GM21786 (cell line): ENCODE measurements around the gene PLEKHG4B.

ENCODE experiments used
- ATAC-seq: cut with Tn5 transposase; IDR thresholded peaks from one replicate; pipeline ENCODE4 v1.9.1; 2021; ENCODE audit not compliant: unreplicated experiment

The PLEKHG4B gene

GRCh38 chr5:128446-128845 is 36.5 kb downstream of the PLEKHG4B start:
- ATAC-seq, result no peak

DNA sequence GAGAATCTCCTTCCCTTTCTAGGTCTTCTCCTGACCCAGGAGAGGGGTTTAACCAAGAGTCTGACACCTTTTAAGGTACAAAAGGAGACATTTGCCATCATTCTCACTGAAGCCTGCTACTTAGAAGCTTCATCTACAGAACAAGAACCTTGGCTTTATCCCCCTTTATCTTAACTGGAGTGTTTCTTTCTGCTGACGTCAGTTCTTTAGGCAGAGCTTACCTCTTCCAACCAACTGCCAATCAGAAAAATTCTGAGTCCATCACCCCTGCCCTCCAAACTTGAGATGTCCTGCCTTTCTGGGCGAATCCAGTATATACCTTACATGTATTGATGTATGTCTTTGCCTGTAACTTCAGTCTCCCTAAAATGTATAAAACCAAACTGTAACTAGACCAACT is 37.2 kb downstream of the PLEKHG4B start:
- no peak for ATAC-seq

- ATAC-seq, result no peak
Measured at GRCh38 chr5:129820-130219, 37.9 kb downstream of the PLEKHG4B start.

- no peak for ATAC-seq
Measured at GRCh38 chr5:130601-131131, 38.7 kb downstream of the PLEKHG4B start.

DNA sequence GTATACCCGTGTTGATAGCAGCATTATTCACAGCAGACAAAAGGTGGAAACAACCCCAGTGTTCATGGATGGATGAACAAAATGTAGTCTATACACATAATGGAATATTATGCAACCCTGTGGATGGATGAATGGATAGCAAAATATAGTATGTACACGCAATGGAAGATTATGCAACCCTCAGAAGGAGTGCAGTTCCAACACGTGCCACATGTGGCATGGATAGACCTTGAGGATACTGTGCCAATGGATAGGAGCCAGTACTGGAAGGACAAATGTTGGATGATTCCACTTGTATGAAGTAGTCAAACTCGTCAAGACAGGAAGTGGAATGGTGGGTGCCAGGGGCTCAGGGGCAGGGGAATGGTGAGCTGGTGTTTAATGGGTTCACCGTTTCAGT is 44.9 kb downstream of the PLEKHG4B start:
- ATAC-seq, result no peak

GRCh38 chr5:137741-138140 is 45.8 kb downstream of the PLEKHG4B start:
- no peak for ATAC-seq

DNA sequence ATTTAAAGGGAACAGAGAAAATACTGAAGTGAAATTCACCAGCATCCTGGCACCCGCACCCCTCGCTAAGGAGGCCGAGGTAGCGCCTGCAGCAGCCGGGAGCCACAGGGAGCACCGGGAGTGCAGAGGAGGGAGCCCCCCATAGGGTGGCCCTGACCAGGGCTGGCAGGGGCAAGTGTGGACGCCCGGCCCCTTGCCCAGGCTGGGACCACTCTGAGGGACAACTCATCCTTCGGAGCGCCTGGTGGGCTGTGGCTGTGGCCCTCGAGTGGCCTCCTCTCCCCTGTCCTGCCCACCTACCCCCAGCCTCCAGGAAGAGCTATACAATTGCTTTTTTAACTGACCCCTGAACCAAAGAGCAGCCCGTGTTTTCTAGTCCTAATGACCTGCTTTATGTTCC is 47.0 kb downstream of the PLEKHG4B start:
- no peak for ATAC-seq

DNA sequence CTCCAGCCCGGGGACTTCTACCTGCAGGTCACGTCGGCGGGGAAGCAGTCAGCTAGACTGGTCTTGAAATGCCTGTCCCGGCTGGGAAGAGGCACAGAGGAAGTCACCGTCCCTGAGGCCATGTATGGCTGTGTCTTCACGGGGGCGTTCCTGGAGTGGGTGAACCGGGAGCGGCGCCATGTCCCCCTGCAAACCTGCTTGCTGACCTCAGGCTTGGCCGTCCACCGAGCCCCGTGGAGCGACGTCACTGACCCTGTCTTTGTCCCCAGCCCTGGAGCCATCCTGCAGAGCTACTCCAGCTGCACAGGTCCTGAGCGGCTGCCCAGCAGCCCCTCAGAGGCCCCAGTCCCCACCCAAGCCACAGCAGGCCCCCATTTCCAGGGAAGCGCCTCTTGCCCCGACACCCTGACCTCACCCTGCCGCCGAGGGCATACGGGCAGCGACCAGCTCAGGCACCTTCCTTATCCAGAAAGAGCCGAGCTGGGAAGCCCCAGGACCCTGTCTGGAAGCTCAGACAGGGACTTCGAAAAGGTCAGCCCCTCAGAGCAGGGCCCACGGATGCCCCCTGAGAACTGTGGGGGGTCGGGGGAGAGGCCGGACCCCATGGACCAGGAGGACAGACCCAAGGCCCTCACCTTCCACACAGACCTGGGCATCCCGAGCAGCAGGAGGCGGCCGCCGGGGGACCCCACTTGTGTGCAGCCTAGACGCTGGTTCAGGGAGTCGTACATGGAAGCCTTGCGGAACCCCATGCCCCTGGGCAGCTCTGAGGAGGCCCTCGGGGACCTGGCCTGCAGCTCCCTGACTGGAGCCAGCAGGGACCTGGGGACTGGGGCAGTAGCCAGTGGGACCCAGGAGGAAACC is 47.8 kb downstream of the PLEKHG4B start:
- no peak for ATAC-seq

GRCh38 chr5:140443-140829 is 48.5 kb downstream of the PLEKHG4B start:
- ATAC-seq, result no peak

- no peak for ATAC-seq
Measured at GRCh38 chr5:141211-141610, 49.2 kb downstream of the PLEKHG4B start.

DNA sequence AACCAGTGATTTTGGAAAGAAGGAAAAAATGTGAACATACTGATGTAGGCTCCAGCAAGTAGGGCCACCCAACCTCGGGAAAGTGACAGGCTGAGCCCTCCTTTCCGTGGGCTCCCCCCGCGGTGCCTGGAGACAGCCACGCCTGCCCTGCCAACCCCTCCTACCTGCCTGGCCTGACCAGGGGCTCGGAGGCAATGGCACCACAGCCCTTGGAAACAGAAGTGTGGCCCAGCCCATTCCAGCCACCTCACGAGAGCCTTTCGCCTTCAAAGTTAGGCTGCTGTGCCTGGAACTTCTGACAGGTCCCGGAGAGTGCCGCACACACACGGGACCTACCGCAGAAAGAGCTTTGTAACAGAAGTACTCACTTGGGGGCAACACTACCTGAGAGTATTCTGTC is 49.8 kb downstream of the PLEKHG4B start:
- no peak for ATAC-seq

DNA sequence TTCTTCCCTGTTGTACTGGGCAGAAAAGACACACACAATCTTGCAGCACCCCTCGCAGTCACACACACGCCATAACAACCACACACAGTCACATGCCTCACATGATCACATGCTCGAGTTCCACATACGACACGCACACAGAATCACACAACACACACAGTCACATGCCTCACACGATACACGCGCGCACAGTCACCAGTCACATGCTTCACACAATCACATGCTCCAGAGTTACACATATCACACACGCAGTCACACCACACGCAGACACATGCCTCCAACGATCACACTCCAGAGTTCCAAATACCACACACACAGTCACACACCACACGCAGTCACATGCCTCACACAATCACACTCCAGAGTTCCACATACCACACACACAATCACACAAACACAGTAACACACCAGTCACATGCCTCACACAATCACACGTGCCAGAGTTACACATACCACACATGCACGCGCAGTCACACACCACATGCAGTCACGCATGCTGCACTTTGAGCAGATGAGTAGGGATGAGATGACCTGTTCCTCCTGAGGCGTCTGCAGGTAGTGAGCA is 50.4 kb downstream of the PLEKHG4B start:
- no peak for ATAC-seq

GRCh38 chr5:143041-143440 is 51.1 kb downstream of the PLEKHG4B start:
- no peak for ATAC-seq

DNA sequence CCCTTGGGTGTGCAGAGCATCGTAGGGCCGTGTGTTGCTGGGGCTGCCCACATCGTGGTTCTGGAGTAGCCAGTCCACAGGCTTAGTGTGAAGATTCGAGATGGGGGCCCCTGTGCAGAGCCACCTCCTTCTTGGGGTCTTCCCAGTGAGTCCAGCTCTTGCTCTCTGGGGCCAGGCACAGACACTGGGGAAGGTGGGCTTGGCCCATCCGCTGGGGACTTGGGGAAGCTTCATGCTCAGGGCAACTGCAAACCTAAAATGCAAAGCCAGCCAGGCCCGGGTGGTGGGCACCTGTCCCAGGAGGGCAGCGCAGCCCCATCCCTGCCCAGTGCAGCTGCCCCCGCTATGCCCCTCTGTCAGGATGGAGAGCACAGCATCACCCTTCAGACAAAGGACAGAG is 53.0 kb downstream of the PLEKHG4B start:
- ATAC-seq, result no peak

DNA sequence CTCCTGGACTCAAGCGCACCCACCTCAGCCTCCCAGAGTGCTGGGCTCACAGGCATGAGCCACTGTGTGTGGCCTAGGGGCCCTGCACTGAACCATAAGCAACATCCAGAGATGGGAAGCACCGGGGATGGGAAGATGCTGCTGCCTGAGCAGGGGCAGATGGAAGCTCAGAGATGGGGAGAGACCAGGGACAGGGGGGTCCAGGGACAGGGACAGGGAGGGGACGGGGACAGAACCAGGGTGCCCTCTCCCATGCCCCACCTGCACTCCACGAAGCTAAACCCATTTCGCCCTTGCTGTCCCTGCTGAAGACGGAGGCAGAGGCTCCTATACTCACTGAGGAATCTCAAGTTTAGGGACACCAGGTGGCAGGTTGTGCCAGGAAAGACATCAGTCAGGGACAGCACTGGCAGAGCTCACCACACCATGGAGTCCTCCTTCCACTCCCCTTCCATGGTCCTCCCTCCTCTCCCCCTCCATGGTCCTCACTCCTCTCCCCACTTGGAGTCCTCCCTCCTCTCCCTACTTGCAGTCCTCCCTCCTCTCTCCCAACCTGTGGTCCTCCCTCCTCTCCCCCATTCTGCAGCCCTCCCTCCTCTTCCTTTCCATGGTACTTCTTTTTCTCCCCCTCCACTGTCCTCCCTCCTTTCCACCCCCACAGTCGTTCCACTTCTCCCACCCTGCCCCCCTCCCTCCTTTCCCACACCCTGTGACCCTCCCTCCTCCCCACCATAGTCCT is 53.8 kb downstream of the PLEKHG4B start:
- no peak for ATAC-seq

GRCh38 chr5:147751-148150 is 55.8 kb downstream of the PLEKHG4B start:
- ATAC-seq, result no peak

DNA sequence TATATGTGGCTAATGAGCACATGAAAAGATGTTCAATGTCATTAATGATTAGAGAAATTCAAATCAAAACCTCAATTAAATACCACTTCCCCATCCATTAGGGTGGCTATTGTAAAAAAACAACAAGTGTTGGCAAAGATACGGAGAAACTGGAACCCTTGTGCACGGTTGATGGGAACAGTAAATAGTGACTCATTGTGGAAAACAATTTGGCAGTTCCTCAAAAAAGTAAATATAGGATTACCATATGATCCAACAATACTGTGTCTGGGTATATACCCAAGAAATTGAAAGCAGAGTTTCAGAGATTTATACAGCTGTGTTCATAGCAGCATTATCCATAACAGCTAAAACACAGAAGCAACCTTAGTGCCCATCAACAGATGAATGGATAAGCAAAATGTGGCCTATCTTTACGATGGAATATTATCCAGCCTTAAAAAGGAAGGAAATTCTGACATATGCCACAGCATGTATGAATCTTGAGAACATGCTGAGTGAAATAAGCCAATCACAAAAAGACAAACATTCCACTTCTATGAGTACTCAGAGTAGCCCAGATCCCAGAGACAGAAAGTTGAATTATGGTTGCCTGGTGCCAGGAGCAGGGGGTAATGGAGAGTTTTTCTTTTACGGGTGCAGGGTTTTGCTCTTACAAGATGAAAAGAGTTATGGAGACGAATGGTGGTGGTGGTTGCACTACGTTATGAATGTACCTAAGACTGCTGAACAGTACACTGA is 57.9 kb downstream of the PLEKHG4B start:
- no peak for ATAC-seq

- ATAC-seq, result no peak
Measured at GRCh38 chr5:150746-151145, 58.8 kb downstream of the PLEKHG4B start.

GRCh38 chr5:152077-152476 is 60.1 kb downstream of the PLEKHG4B start:
- no peak for ATAC-seq

DNA sequence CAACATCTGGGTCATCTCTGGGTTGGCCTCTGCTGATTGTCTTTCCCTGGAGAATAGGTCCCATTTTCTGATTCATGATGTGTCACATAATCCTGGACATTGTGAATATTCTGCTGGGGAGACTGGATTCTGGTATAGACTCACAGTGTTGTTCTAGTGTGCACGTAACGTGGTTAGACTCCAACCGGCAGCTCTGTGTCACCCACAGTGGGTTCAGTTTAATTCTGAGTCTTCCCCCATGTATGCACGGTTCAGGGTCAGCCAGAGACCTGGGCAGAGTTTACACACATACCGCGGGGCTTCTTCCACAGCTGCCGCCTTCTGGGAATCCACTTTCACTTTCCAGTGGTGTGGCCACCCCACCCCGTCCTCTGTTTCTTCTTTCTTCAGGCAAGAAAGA is 61.3 kb downstream of the PLEKHG4B start:
- no peak for ATAC-seq

GRCh38 chr5:154236-154635 is 62.3 kb downstream of the PLEKHG4B start:
- no peak for ATAC-seq
